Body of pancreas (tissue), 4 donors: Measurements from ENCODE around the gene DUSP3.

Source experiments
- CTCF ChIP-seq, 7 experiments: fragments of 450-650 bp in 4 of 7; fragments of 200-600 bp in 3 of 7; sonication (generic) in 3 of 7; IDR thresholded peaks; one replicate each; pipeline ENCODE4 v1.5.1; 2016 to 2019; ENCODE audit warnings: antibody characterized with exemption in 7 of 7
- POLR2A ChIP-seq, 3 donors: fragments of 450-650 bp; IDR thresholded peaks; one replicate each; pipeline ENCODE4 v1.6.1; 2016; ENCODE audit warnings: antibody characterized with exemption in 3 of 3, mild to moderate bottlenecking in 2 of 3

- TF ChIP-seq CTCF (IDR thresholded peaks at IDR 0.05) = no peak
- TF ChIP-seq POLR2A (IDR thresholded peaks at IDR 0.05) = no peak
Observed at GRCh38 chr17:43736389-43736788, 42.4 kb downstream of the DUSP3 start.
